HG03442 (cell line): ENCODE results near the gene LACTB.
"Not testable (repeated sequence)": the region's sequence is repeated elsewhere in the genome, so short reads cannot be mapped to it uniquely, and the experiment has no call there.

Source experiments
- ATAC-seq: cut with Tn5 transposase; IDR thresholded peaks from one replicate; pipeline ENCODE4 v1.9.1; 2021; ENCODE audit warnings: mild to moderate bottlenecking, moderate library complexity; ENCODE audit not compliant: unreplicated experiment

LACTB gene

DNA sequence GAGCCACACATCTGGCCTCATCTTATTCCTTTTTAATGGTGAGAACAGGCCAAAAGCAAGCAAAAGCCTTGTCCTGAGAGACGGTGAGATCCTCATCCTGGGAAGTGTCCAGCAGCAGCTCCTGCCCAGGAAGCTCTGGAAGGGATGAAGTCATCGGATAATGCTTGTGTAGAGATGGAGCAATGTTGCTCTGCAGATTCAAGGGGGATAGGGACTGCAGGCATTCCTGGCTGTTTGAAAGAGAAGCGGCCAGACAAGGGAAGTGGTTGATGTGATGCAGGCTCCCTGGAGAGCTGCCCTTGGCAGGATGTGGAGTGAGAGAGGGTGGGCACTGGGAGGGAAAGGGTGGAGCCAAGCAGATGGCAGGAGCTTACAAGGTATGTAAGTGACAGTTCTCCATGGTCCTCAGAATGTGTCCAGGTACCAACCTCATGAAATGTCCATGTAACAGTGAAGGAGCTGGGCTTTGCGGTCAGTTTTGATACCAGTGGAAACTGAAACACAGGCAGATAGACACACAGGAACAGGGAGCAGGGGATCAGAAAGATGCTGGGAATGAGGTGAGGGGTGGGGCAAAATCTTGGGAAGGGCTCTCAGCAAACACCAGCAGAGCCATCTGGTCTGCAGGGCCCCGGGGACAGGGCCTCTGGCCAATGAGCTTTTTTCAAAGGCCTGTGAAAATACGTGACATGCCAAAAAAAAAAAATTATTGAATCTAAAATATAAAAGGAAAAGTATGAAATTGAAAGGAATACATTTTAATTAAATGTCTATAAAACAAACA lies 32.2 kb upstream of the LACTB start:
- no peak for ATAC-seq

DNA sequence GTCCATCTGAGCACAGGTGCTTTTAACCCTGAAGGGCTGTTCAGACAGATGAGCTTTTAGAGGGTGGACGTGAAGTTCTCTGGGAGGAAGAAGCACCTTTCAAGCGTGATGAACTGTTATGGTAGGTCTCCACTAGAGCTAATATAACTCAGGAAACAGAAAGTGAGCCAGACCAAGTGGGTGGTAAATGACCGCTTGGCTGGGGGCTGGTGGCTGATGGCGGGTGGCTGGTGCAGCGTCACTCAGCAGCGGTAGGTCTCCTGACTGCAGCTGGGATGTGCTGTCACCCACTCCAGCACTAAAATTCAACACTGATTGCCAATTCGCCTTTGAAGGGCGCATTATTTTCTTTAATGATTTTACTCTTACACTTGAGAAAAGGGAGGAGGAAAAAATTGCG lies 31.2 kb upstream of the LACTB start:
- ATAC-seq: no peak

DNA sequence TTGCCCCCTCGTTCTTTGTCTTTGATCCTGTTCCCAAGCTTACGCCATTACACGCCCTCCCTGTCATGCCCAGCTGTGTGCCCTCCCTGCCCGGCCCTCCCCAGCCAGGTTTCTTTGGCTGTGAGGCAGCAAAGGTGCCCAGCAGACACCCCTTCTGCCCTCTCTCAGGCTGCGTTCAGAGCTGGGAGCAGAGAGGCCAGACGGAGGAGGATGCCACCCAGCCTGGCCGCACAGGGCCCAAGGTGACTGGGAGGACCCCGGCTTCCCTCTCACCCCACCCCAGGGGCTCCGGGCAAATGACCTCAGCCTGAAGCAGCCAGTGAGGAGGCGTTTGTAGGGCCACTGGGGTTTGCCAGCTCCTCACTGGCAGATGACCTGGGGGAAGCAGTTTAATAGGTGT lies 30.8 kb upstream of the LACTB start:
- ATAC-seq: no peak

DNA sequence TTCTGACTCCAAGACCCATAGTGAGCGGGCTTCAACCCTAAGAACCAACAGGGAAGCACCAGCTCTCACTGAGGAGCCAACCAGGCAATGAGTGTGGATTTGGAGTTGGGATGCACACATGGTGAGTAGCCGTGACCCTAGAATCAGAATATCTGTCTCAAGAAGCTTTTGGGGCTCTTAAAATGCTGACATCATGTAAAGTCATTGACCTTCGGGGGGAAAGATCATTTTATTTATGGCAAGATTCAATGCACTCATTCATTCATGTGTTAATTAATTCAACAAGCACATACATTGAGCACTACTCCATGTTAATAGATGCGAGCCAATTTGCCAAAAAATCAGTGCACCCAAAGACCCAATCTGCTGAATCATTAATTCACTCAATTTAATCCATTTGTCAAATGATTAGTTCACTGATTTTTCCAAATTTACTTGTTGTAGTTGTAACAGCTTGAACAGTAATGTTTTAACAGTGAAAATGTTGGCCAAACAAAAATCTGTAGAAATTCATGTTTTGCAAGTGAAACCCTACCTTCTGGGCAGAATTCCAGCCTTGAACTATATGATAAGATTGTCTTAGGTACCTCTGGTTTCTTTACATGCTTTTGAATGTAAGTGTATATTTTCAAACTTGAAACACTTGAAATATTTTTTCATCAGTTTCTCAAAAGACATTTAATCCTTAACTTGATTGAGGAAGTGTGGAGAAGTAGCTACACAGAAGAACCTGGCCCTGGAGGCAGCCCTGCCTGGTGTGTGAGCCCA lies 29.8 kb upstream of the LACTB start:
- no peak for ATAC-seq

DNA sequence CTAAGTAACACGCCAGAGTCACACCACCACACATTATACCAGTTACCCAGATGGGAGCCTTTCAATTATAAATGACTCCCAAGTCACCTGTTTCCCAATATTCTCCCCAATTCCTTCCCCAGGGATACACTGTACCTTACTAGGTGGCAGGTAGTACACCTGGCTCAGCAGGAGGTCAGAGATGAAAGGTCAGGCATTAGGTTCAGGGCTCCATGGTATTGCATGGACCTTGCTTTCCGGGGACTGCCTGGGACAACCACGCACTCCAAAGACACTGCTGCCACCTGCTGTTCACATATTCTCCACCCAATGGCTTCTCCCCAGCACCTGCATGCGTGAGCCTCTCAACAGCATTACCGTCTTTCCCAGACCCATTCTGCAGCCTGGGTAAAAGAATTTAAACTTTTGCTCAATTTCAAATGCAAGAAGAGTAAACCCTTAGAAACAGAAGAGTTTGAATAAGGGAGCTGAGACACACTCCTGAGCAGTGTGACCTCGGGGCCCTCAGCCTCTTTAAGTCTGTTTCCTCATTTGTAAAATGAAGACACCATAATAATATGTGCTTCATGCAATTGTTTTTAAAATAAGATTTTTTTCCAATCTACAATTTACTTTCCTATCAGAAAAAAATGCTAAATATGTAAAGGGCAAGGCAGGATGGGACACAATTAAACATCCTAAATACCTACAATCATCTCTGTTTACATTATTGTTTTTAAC lies 28.0 kb upstream of the LACTB start:
- no peak for ATAC-seq

DNA sequence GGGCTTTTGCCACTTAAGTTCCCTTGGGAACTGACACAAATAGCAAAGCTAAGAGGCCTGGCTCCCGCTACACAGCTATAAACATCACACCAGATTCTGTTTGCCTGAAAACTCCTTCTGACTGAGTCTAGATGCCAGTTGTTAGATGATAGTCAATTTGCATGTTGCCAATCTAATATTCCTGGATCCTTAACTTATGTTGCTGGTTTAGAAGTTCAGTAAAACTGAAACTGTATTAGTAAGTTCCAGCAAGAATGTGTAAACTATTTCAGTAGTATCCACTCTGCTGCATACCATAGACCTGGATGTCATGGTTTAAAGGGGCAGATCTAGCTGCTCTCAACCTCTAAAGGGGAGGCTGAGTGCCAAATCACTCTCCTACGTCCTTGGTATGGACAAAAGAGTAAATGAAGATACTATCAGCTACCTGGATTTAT lies 27.1 kb upstream of the LACTB start:
- ATAC-seq: no peak

DNA sequence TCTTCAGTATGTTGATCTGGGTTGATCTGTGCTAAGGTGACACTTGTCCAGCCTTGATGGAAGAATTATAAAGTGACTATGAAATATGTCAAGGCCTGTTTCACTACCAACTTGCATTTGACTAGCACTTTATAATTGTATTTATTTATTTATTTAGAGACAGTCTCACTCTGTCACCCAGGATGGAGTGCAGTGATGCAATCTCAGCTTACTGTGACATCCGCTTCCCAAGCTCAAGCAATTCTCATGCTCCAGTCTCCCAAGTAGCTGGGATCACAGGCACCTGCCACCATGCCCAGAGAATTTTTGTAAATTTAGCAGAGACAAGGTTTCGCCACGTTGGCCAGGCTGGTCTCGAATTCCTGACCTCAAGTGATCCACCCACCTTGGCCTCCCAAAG lies 25.5 kb upstream of the LACTB start:
- ATAC-seq: no peak

DNA sequence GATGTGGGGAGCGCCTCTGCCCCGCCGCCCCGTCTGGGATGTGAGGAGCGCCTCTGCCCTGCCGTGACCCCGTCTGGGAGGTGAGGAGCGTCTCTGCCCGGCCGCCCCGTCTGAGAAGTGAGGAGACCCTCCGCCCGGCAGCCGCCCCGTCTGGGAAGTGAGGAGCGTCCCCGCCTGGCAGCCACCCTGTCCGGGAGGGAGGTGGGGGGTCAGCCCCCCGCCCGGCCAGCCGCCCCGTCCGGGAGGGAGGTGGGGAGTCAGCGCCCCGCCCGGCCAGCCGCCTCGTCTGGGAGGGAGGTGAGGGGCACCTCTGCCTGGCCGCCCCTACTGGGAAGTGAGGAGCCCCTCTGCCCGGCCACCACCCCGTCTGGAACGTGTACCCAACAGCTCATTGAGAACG lies 22.8 kb upstream of the LACTB start:
- ATAC-seq: not testable (repeated sequence)

DNA sequence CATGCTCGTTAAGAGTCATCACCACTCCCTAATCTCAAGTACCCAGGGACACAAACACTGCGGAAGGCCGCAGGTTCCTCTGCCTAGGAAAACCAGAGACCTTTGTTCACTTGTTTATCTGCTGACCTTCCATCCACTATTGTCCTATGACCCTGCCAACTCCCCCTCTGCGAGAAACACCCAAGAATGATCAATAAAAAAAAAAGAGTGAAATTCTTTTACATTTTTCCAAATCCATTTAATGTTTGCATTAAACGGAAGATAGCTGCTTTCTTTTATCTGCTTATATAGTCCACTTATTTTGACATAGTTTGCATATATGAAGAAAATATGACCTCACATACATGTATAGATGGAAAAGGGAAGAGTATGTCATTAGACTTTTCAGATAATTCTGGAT lies 22.1 kb upstream of the LACTB start:
- not testable (repeated sequence) for ATAC-seq

DNA sequence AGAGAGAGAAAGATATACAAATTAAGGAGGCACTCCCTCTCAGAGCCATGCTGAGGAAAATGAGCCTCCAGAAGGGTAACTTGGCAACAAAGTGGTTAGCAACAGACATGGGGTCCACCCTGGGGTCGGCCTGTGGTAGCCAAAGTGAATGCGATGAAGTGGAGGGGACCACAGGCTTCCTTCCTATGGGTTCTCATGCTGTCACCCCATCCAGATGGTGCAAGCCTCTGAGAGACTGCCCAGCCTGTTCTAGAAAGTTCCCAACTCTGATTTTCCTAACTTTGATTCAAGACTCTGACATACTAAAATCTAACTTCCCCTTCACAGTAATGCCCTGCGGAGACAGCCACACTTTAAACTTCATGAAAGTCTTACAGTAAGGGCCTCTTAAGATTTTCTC lies 18.2 kb upstream of the LACTB start:
- no peak for ATAC-seq

DNA sequence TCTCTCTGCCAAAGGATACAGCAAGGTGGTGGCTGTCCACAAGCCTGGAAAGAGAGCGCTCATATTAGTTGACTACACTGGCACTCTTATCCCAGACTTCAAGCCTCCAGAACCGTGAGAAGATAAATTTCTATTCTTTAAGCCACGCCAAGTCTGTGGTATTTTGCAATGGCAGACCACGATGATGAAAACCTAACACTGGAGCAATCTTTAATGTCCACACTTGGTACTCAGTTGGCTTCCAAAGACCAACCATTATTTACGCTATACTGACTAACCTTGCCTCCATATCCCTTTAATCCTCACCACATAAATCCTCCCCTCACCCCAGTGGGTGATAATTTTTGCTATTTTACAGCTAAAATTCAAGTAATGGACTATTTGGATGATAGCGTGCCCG lies 16.9 kb upstream of the LACTB start:
- ATAC-seq: no peak

DNA sequence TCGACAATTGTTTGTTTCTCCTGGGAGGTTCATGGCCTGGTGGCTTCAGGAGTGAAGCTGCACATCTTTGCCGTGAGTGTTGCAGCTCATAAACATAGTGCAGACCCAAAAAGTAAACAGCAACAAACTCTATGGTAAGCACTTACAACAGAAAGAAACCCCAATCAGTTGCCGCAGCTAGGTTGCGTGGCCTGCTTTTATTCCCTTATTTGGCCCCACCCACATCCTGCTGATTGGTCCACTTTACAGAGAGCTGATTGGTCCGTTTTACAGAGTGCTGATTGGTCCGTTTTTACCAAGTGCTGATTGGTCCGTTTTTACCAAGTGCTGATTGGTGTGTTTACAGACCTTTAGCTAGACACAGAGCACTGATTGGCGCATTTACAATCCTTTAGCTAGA lies 16.3 kb upstream of the LACTB start:
- not testable (repeated sequence) for ATAC-seq

DNA sequence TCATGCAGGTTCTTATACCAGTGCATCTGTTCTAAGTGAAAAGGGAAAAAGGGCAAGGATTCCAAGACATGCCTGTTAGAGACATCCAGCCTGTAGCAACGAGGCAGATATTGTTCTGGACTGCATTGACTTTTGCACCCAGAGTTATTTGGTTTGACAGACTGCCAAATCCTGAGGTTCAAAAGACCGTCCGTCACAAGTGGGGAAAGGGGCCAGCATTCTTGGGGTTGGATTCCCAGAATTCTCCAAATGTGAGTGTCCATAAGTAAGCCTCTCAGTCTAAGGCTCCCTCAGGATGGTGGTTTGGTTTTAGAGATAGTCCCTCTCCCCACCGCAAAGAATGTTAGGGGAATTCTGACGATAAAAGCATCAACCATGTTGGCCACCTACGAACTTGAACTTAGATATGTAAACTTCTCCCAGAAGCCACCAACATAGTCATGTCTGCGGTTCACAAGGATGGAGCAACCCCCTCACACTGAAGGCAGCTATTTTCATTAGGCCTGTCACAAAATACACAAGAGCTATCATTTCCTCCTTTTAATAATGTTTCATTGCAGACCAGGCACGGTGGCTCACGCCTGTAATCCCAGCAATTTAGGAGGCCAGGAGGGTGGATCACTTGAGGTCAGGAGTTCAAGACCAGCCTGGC lies 13.6 kb upstream of the LACTB start:
- no peak for ATAC-seq

DNA sequence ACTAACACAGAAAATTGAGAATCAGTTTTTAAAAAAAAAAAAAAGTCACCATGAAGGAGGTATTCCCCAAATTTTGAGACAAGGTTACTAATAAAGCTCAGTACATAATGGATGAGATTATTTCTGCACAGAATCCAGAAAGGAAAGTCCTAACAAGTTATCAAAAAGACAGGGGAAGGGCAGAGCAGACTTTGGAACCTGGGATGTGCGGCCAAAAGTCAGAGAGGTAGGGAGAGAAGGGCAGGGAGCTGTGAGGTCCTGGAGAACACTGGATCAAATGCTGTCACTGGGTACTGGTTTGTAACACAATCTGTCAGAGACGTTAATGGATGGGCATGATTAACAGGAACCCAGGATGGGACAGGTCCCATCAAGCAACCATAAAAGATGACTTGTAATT lies 12.2 kb upstream of the LACTB start:
- no peak for ATAC-seq

DNA sequence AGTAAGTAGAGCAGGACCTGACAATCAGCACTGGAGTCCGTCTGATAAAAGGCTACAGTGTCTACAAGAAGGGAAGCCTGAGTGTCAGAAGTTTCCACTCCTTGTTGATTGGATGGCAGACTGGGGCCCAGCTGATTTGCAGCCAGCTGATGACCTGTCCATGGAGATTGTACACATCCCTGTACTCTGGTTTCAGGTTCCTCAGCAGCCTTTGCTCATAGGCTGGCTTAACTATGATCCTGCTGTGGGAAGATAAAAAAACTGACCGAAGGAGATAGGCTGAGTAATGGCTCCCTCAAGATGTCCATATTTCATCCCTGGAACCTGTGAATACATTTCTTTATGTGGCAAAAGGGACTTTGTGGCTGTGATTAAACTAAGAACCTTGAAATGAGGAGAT lies 11.7 kb upstream of the LACTB start:
- no peak for ATAC-seq

DNA sequence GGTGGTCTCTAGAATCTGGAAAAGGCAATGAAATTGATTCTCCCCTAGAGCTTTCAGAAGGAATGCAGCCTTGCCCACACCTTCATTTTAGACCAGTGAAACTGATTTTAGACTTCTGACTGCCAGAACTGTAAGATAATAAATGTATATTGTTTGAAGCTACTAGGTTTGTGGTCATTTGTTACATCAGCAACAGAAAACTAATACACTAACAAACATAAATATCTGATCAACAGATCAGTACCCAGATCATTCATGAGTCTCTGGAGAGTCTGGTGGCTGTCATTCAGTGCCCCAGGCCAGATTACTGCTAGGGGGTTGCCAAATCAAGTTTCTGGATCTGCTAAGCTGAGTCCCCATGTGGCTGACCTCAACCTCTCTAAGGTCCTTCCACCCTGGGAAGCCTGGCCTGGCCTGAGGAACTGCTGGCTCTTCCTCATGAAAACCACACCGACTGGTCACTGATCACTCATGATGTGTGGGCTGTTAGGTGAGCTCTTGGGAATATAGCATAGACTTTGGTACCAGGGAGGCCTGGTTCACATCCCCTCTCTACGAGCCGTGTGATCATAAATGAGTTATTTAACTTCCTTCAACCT lies 11.1 kb upstream of the LACTB start:
- ATAC-seq: no peak

DNA sequence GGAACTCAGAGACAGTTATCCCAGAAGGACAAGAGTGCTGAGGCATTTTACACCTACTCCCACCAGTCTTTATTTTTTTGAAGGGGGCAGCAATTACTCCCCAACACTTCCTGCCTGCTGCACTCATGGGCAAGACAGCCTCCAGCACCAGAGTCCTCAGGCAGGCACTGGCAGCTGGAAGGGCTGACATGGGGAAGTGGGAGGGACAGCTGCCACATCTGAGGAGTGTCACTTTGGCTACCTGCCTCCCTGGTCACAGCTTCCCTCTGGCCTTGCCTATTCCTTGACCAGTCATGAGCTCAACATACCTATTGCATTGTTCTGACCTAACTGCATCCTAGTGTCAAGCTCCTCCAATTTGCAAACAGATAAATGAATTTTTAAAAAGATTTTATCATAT lies 10.2 kb upstream of the LACTB start:
- ATAC-seq: no peak

DNA sequence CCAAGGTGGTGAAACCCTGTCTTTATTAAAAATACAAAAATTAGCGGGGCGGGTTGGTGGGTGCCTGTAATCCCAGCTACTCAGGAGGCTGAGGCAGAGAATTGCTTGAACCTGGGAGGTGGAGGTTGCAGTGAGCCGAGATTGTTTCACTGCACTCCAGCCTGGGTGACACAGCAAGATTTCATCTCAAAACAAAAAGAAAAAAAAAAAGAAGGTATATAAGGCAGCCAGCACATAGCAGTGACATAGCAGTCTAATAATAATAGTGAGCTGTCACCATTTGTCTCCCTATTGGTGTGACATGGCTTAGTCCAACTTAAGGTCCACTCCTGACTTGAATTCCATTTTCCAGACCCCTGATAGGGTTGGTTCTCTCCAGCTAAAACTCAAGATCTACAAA lies 8.8 kb upstream of the LACTB start:
- ATAC-seq: no peak

DNA sequence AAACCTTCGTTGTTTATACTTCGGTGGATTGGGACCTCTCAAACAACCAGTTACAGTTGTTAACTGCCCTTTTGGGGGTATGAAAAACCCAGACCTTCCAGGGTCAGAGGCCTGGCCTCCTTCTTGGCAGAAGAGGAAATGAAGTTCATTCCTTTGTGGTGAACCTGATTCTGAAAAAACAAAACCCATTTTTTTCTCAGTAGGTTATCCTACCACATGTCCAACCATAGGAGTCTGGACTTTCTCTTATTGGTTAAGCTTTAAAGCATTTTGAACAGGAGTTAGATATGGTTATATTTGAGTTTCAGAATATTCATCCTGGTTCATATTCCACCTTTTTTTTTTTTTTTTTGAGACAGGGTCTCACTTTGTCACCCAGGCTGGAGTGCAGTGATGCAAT lies 7.2 kb upstream of the LACTB start:
- no peak for ATAC-seq

DNA sequence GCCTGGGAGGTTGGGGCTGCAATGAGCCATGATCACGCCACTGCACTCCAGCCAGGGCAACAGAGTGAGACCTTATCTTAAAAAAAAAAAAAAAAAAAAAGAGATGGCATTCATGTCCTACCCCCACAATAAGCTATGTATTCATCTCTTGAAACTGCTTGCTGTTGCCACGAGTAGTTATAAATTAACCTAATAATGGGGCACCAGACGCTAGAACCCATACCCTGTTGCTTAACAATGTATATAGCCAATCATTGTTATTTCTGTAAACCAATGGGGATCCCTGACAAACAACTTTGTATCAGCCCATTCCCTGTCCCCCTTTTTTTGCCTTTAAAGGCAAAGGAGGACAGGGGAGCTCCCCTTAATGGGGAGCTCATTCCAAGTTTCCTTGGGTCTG lies 2.8 kb upstream of the LACTB start:
- ATAC-seq: no peak
